NB4 (cell line): ENCODE measurements around the gene UROC1.

Experiments used
- CTCF ChIP-seq: IDR thresholded peaks from one replicate; pipeline ENCODE4 v1.5.1; 2012; ENCODE audit warnings: low read depth, low read length
- POLR2A ChIP-seq: IDR thresholded peaks from 2 replicates; pipeline ENCODE4 v1.6.1; 2011; ENCODE audit warnings: mild to moderate bottlenecking; ENCODE audit not compliant: insufficient read length; ENCODE audit errors: extremely low read depth
- TF ChIP-seq, protein P1 (sequence below): IDR thresholded peaks from 2 replicates; pipeline ENCODE4 v1.6.1; 2011; ENCODE audit warnings: low read depth, low read length

DNA sequence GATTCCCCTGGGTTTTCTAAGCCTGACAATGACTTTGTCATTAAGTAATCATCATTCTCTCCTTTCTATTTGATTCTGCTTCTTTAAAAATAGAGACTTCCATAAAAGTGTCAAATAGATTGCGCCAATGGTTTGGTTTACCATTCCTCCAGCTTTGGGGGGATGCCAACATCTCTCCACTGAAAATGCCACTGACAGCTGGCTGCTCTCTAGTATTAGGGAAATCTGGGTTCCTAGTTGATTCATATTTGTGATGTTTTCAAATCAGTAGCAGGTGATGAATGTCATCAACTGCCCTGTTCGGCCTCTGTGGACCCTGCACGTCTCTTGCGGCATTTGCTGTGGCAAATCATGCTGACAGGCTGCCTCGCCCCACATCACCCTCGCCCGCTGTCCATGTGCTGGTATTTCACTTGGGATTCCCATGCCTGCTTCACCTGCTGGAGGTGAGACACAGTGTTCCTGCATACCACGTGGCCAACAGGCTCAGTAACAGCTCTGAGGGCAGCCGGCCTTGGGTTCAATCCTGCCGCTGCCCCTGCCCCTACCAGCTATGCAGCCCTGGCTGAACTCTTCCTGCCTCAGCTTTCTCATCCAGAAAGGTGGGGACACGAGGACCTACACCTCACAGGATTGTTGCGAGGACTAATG, 70.0 kb downstream of the UROC1 start:
- TF ChIP-seq CTCF (no peak), POLR2A (no peak)
- TF ChIP-seq, protein P1, sequence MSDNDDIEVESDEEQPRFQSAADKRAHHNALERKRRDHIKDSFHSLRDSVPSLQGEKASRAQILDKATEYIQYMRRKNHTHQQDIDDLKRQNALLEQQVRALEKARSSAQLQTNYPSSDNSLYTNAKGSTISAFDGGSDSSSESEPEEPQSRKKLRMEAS = no peak
